ENCODE measurements around the gene OCRL. TPM values are rescaled to one million over a fixed set of nuclear protein-coding genes. Genes with fewer than 3 reads are reported as not detected.
"Not testable (repeated sequence)": the region's sequence is repeated elsewhere in the genome, so short reads cannot be mapped to it uniquely, and the experiment has no call there.

The OCRL gene
- total RNA-seq, 1 experiment from 2014 or later, result 8.1 TPM

- Histone ChIP-seq H3K4me1 (ENCODE audit: low read length) (peaks cover 10% of the 10 kb centered on the region), H3K9me3 (ENCODE audit: low read length) (no peaks in the 10 kb centered on the region), H3K4me2 (ENCODE audit: low read depth, low read length, poor library complexity, severe bottlenecking) (no peak overlapping the region), H3K27me3 (ENCODE audit: low read length) (no peaks in the 10 kb centered on the region), H4K20me1 (ENCODE audit: insufficient read depth, low read depth, low read length) (no peaks in the 10 kb centered on the region), H3K79me2 (ENCODE audit: low read length) (no peaks in the 10 kb centered on the region), H3K27ac (ENCODE audit: low read length) (no peak overlapping the region), H3K9me2 (replicated peaks; ENCODE audit: insufficient read depth, low read length) (no peaks in the 10 kb centered on the region), H2AFZ (ENCODE audit: low read length) (no peak overlapping the region), H3K9ac (ENCODE audit: low read length) (no peak overlapping the region), H3K36me3 (ENCODE audit: insufficient read depth, low read length) (peaks cover 16% of the 10 kb centered on the region), H3K4me3 (ENCODE audit: low read length) (no peak overlapping the region)
- no peak for DNase-seq
These were observed 25.1 kb downstream of the OCRL start for GRCh38 chrX:129565046-129565650.

DNA sequence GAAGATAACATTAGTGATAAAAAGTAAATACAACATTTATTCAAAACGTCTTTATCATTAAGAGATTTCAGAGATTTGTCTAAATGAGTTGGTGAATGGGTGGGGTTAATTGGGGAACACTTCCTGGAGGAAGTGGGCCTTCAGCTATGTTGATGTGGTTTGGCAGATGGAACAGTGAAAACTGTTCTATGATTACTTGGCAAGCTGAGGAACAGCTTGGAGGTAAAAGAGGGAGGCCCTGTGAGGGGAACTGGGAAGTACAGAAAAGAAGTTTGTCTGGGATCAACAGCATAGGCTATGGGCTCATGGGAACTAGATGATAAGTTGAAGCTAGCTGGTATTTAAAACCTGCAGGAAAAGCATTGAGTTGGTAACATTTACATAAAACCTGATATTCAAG lies 26.0 kb downstream of the OCRL start:
- Histone ChIP-seq H3K4me1 (ENCODE audit: low read length) (peaks cover 10% of the 10 kb centered on the region), H3K79me2 (ENCODE audit: low read length) (no peaks in the 10 kb centered on the region), H3K9me3 (ENCODE audit: low read length) (no peaks in the 10 kb centered on the region), H3K4me2 (ENCODE audit: low read depth, low read length, poor library complexity, severe bottlenecking) (no peak overlapping the region), H4K20me1 (ENCODE audit: insufficient read depth, low read depth, low read length) (no peaks in the 10 kb centered on the region), H3K4me3 (ENCODE audit: low read length) (no peak overlapping the region), H3K27me3 (ENCODE audit: low read length) (no peaks in the 10 kb centered on the region), H3K36me3 (ENCODE audit: insufficient read depth, low read length) (peaks cover 16% of the 10 kb centered on the region), H2AFZ (ENCODE audit: low read length) (no peak overlapping the region), H3K27ac (ENCODE audit: low read length) (no peak overlapping the region), H3K9me2 (replicated peaks; ENCODE audit: insufficient read depth, low read length) (no peaks in the 10 kb centered on the region), H3K9ac (ENCODE audit: low read length) (no peak overlapping the region)
- no peak for DNase-seq

GRCh38 chrX:129568349-129568748 lies 28.3 kb downstream of the OCRL start:
- no peaks in the 10 kb centered on the region for H3K9me2 ChIP-seq (replicated peaks; ENCODE audit: insufficient read depth, low read length)
- H3K4me1 ChIP-seq (ENCODE audit: low read length), result peaks cover 10% of the 10 kb centered on the region
- peaks cover 6% of the 10 kb centered on the region; the same call in 1 of the 2 replicates for H3K36me3 ChIP-seq (ENCODE audit: insufficient read depth, low read length)
- H3K4me3 ChIP-seq (ENCODE audit: low read length), result no peak overlapping the region
- H3K9ac ChIP-seq (ENCODE audit: low read length), result no peak overlapping the region
- H3K4me2 ChIP-seq (ENCODE audit: low read depth, low read length, poor library complexity, severe bottlenecking), result no peak overlapping the region
- H4K20me1 ChIP-seq (ENCODE audit: insufficient read depth, low read depth, low read length), result no peaks in the 10 kb centered on the region
- no peak overlapping the region for H2AFZ ChIP-seq (ENCODE audit: low read length)
- DNase-seq, result no peak
- H3K27ac ChIP-seq (ENCODE audit: low read length), result no peak overlapping the region
- no peaks in the 10 kb centered on the region for H3K9me3 ChIP-seq (ENCODE audit: low read length)
- H3K79me2 ChIP-seq (ENCODE audit: low read length), result no peaks in the 10 kb centered on the region
- H3K27me3 ChIP-seq (ENCODE audit: low read length), result no peaks in the 10 kb centered on the region

GRCh38 chrX:129572422-129572821 lies 32.4 kb downstream of the OCRL start:
- no peaks in the 10 kb centered on the region for H3K9me2 ChIP-seq (replicated peaks; ENCODE audit: insufficient read depth, low read length)
- no peak overlapping the region for H3K4me3 ChIP-seq (ENCODE audit: low read length)
- H3K4me1 ChIP-seq (ENCODE audit: low read length), result no peaks in the 10 kb centered on the region
- H2AFZ ChIP-seq (ENCODE audit: low read length), result no peak overlapping the region
- no peaks in the 10 kb centered on the region for H3K9me3 ChIP-seq (ENCODE audit: low read length)
- no peaks in the 10 kb centered on the region for H3K79me2 ChIP-seq (ENCODE audit: low read length)
- no peak for DNase-seq
- H3K4me2 ChIP-seq (ENCODE audit: low read depth, low read length, poor library complexity, severe bottlenecking), result no peak overlapping the region
- H3K27ac ChIP-seq (ENCODE audit: low read length), result no peak overlapping the region
- H4K20me1 ChIP-seq (ENCODE audit: insufficient read depth, low read depth, low read length), result no peaks in the 10 kb centered on the region
- H3K27me3 ChIP-seq (ENCODE audit: low read length), result no peaks in the 10 kb centered on the region
- H3K9ac ChIP-seq (ENCODE audit: low read length), result no peak overlapping the region
- H3K36me3 ChIP-seq (ENCODE audit: insufficient read depth, low read length), result 0 out of 2 replicates have a peak, but pooled peaks cover 4% of the 10 kb centered on the region

DNA sequence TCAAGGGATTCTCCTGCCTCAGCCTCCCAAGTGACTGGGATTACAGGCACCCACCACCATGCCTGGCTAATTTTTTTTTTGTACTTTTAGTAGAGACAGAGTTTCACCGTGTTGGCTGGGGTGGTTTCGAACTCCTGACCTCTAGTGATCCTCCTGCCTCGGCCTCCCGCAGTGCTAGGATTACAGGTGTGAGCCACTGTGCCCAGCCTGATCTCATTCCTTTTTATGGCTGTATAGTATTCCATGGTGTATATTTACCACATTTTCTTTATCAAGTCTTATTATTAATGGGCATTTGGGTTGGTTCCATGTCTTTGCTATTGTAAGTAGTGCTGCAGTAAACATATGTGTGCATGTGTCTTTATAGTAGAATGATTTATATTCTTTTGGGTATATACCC lies 33.6 kb downstream of the OCRL start:
- not testable (repeated sequence) for H3K4me1 ChIP-seq (ENCODE audit: low read length); H2AFZ ChIP-seq (ENCODE audit: low read length); H3K79me2 ChIP-seq (ENCODE audit: low read length); H4K20me1 ChIP-seq (ENCODE audit: insufficient read depth, low read depth, low read length); H3K9me3 ChIP-seq (ENCODE audit: low read length); H3K4me2 ChIP-seq (ENCODE audit: low read depth, low read length, poor library complexity, severe bottlenecking); H3K27ac ChIP-seq (ENCODE audit: low read length); H3K36me3 ChIP-seq (ENCODE audit: insufficient read depth, low read length); DNase-seq; H3K4me3 ChIP-seq (ENCODE audit: low read length); H3K27me3 ChIP-seq (ENCODE audit: low read length); H3K9me2 ChIP-seq (replicated peaks; ENCODE audit: insufficient read depth, low read length); H3K9ac ChIP-seq (ENCODE audit: low read length)

GRCh38 chrX:129574214-129574613 lies 34.2 kb downstream of the OCRL start:
- H3K9me2 ChIP-seq (replicated peaks; ENCODE audit: insufficient read depth, low read length), result no peaks in the 10 kb centered on the region
- H3K79me2 ChIP-seq (ENCODE audit: low read length), result no peaks in the 10 kb centered on the region
- no peaks in the 10 kb centered on the region for H4K20me1 ChIP-seq (ENCODE audit: insufficient read depth, low read depth, low read length)
- H3K27ac ChIP-seq (ENCODE audit: low read length), result no peak overlapping the region
- no peaks in the 10 kb centered on the region for H3K9me3 ChIP-seq (ENCODE audit: low read length)
- no peak overlapping the region for H3K4me2 ChIP-seq (ENCODE audit: low read depth, low read length, poor library complexity, severe bottlenecking)
- no peak overlapping the region for H3K4me3 ChIP-seq (ENCODE audit: low read length)
- DNase-seq, result no peak
- H3K4me1 ChIP-seq (ENCODE audit: low read length), result no peaks in the 10 kb centered on the region
- H2AFZ ChIP-seq (ENCODE audit: low read length), result no peak overlapping the region
- no peak overlapping the region for H3K9ac ChIP-seq (ENCODE audit: low read length)
- no peaks in the 10 kb centered on the region for H3K27me3 ChIP-seq (ENCODE audit: low read length)
- H3K36me3 ChIP-seq (ENCODE audit: insufficient read depth, low read length), result peaks cover 7% of the 10 kb centered on the region; the same call in 1 of the 2 replicates

GRCh38 chrX:129576539-129576938 lies 36.5 kb downstream of the OCRL start:
- Histone ChIP-seq H3K4me3 (ENCODE audit: low read length) (no peak overlapping the region), H3K27ac (ENCODE audit: low read length) (no peak overlapping the region), H2AFZ (ENCODE audit: low read length) (no peak overlapping the region), H3K4me2 (ENCODE audit: low read depth, low read length, poor library complexity, severe bottlenecking) (no peak overlapping the region), H3K79me2 (ENCODE audit: low read length) (no peaks in the 10 kb centered on the region), H3K9me3 (ENCODE audit: low read length) (no peaks in the 10 kb centered on the region), H3K27me3 (ENCODE audit: low read length) (no peaks in the 10 kb centered on the region), H3K4me1 (ENCODE audit: low read length) (peaks cover 4% of the 10 kb centered on the region), H3K36me3 (ENCODE audit: insufficient read depth, low read length) (peaks cover 7% of the 10 kb centered on the region; the same call in 1 of the 2 replicates), H3K9me2 (replicated peaks; ENCODE audit: insufficient read depth, low read length) (no peaks in the 10 kb centered on the region), H4K20me1 (ENCODE audit: insufficient read depth, low read depth, low read length) (no peaks in the 10 kb centered on the region), H3K9ac (ENCODE audit: low read length) (no peak overlapping the region)
- no peak for DNase-seq

GRCh38 chrX:129577473-129577872 lies 37.4 kb downstream of the OCRL start:
- H3K4me1 ChIP-seq (ENCODE audit: low read length), result peaks cover 4% of the 10 kb centered on the region
- no peaks in the 10 kb centered on the region for H3K9me3 ChIP-seq (ENCODE audit: low read length)
- H3K27ac ChIP-seq (ENCODE audit: low read length), result no peak overlapping the region
- H4K20me1 ChIP-seq (ENCODE audit: insufficient read depth, low read depth, low read length), result no peaks in the 10 kb centered on the region
- no peak overlapping the region for H3K9ac ChIP-seq (ENCODE audit: low read length)
- no peaks in the 10 kb centered on the region for H3K27me3 ChIP-seq (ENCODE audit: low read length)
- H3K4me2 ChIP-seq (ENCODE audit: low read depth, low read length, poor library complexity, severe bottlenecking), result no peak overlapping the region
- H2AFZ ChIP-seq (ENCODE audit: low read length), result no peak overlapping the region
- no peaks in the 10 kb centered on the region for H3K79me2 ChIP-seq (ENCODE audit: low read length)
- peaks cover 7% of the 10 kb centered on the region; the same call in 1 of the 2 replicates for H3K36me3 ChIP-seq (ENCODE audit: insufficient read depth, low read length)
- no peak for DNase-seq
- H3K4me3 ChIP-seq (ENCODE audit: low read length), result no peak overlapping the region
- H3K9me2 ChIP-seq (replicated peaks; ENCODE audit: insufficient read depth, low read length), result no peaks in the 10 kb centered on the region
